Measurements from ENCODE around the gene PLCB2. TPM values are rescaled to one million over a fixed set of nuclear protein-coding genes. Genes with fewer than 3 reads are reported as not detected.

PLCB2 gene
- total and polyA plus RNA-seq, 9 of the 15 experiments (the other 6 are each of a cell fraction or from before 2014, with no cell fraction given): 0.37 to 12.3 (median 8.0) TPM

DNA sequence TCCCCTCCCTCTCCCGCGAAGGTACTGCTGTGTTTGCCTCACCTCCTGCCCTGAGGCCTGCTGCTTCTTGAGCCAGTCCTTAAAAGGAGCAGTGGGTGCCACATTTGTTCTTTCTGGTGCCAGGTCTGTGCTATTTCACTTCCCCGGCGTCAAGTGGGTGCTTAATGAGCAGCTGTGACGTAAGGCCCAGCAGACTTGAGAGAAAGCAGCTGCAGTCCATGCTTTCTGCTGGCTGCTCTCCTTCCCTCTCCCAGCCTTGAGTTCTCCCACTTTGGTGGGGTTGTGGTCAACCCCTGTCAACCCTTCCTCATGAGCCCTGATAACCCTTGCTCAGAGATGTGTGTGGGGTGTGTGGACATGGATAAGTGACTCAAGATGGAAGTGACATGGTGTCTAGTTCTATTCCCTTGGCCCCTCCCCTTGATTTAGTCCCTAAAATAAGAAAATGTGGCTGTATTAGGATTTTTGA, 22.7 kb upstream of the PLCB2 start (continued):
- TF ChIP-seq, protein P1, sequence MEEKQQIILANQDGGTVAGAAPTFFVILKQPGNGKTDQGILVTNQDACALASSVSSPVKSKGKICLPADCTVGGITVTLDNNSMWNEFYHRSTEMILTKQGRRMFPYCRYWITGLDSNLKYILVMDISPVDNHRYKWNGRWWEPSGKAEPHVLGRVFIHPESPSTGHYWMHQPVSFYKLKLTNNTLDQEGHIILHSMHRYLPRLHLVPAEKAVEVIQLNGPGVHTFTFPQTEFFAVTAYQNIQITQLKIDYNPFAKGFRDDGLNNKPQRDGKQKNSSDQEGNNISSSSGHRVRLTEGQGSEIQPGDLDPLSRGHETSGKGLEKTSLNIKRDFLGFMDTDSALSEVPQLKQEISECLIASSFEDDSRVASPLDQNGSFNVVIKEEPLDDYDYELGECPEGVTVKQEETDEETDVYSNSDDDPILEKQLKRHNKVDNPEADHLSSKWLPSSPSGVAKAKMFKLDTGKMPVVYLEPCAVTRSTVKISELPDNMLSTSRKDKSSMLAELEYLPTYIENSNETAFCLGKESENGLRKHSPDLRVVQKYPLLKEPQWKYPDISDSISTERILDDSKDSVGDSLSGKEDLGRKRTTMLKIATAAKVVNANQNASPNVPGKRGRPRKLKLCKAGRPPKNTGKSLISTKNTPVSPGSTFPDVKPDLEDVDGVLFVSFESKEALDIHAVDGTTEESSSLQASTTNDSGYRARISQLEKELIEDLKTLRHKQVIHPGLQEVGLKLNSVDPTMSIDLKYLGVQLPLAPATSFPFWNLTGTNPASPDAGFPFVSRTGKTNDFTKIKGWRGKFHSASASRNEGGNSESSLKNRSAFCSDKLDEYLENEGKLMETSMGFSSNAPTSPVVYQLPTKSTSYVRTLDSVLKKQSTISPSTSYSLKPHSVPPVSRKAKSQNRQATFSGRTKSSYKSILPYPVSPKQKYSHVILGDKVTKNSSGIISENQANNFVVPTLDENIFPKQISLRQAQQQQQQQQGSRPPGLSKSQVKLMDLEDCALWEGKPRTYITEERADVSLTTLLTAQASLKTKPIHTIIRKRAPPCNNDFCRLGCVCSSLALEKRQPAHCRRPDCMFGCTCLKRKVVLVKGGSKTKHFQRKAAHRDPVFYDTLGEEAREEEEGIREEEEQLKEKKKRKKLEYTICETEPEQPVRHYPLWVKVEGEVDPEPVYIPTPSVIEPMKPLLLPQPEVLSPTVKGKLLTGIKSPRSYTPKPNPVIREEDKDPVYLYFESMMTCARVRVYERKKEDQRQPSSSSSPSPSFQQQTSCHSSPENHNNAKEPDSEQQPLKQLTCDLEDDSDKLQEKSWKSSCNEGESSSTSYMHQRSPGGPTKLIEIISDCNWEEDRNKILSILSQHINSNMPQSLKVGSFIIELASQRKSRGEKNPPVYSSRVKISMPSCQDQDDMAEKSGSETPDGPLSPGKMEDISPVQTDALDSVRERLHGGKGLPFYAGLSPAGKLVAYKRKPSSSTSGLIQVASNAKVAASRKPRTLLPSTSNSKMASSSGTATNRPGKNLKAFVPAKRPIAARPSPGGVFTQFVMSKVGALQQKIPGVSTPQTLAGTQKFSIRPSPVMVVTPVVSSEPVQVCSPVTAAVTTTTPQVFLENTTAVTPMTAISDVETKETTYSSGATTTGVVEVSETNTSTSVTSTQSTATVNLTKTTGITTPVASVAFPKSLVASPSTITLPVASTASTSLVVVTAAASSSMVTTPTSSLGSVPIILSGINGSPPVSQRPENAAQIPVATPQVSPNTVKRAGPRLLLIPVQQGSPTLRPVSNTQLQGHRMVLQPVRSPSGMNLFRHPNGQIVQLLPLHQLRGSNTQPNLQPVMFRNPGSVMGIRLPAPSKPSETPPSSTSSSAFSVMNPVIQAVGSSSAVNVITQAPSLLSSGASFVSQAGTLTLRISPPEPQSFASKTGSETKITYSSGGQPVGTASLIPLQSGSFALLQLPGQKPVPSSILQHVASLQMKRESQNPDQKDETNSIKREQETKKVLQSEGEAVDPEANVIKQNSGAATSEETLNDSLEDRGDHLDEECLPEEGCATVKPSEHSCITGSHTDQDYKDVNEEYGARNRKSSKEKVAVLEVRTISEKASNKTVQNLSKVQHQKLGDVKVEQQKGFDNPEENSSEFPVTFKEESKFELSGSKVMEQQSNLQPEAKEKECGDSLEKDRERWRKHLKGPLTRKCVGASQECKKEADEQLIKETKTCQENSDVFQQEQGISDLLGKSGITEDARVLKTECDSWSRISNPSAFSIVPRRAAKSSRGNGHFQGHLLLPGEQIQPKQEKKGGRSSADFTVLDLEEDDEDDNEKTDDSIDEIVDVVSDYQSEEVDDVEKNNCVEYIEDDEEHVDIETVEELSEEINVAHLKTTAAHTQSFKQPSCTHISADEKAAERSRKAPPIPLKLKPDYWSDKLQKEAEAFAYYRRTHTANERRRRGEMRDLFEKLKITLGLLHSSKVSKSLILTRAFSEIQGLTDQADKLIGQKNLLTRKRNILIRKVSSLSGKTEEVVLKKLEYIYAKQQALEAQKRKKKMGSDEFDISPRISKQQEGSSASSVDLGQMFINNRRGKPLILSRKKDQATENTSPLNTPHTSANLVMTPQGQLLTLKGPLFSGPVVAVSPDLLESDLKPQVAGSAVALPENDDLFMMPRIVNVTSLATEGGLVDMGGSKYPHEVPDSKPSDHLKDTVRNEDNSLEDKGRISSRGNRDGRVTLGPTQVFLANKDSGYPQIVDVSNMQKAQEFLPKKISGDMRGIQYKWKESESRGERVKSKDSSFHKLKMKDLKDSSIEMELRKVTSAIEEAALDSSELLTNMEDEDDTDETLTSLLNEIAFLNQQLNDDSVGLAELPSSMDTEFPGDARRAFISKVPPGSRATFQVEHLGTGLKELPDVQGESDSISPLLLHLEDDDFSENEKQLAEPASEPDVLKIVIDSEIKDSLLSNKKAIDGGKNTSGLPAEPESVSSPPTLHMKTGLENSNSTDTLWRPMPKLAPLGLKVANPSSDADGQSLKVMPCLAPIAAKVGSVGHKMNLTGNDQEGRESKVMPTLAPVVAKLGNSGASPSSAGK (IDR thresholded peaks at IDR 0.05): peak; percentile 82
- TF ChIP-seq SP1 (CRISPR knock-in tag; IDR thresholded peaks at IDR 0.05) (peak; percentile 59; the same call in 1 of the 2 replicates), HBP1 (CRISPR knock-in tag; IDR thresholded peaks at IDR 0.05) (no peak), POU5F1 (IDR thresholded peaks at IDR 0.05; ENCODE audit: borderline replicate concordance, low read depth, low read length, partially characterized antibody) (no peak), RBM17 (IDR thresholded peaks at IDR 0.05; ENCODE audit: borderline replicate concordance, low read depth, low read length) (no peak), ZEB2 (IDR thresholded peaks at IDR 0.05) (no peak), NR2F6 (CRISPR knock-in tag; IDR thresholded peaks at IDR 0.05) (no peak), KHSRP (IDR thresholded peaks at IDR 0.05) (no peak), CBFB (CRISPR knock-in tag; IDR thresholded peaks at IDR 0.05) (peak; percentile 80; the same call in 1 of the 2 replicates), MAZ (CRISPR knock-in tag; conservative IDR thresholded peaks at IDR 0.05 in 1 of 2, IDR thresholded peaks at IDR 0.05 in 1 of 2) (no peak; a peak in 1 of 4 replicates), CREBBP (IDR thresholded peaks at IDR 0.05; ENCODE audit: low read depth, low read length) (no peak), MCM7 (IDR thresholded peaks at IDR 0.05) (no peak), E2F8 (IDR thresholded peaks at IDR 0.05; ENCODE audit: low read depth, partially characterized antibody) (no peak), ZNF780A (CRISPR knock-in tag; IDR thresholded peaks at IDR 0.05) (no peak)
